Measurements from ENCODE around the gene SLMAP. TPM values are rescaled to one million over a fixed set of nuclear protein-coding genes. Genes with fewer than 3 reads are reported as not detected.
"Not testable (repeated sequence)": the region's sequence is repeated elsewhere in the genome, so short reads cannot be mapped to it uniquely, and the experiment has no call there.

SLMAP gene
- total RNA-seq, 6 donors from 2014 or later = 53.4 to 104 (median 68.4) TPM

DNA sequence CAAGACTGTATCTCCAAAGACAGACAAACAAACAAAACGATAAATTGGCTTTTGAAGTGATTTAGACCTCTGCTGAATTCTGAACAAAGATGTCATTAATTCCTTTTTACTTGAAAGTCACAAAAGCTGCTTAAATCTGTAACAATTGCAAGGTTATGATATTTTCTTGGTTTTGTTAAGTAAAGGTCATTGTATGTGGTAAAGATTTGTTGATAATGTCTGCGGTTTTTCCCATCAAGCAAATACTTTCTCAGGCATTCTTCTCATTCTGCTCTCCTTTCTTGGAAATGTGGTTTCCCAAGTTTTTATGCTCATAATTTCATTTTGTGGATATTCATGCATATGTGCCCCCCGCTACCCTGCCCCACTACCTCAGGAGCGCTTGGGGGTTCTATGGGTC, 116.5 kb downstream of the SLMAP start:
- H3K4me1 ChIP-seq = no peaks in the 10 kb centered on the region
- peaks cover 0 to 17% (median 0%) of the 10 kb centered on the region in 4 donors for H3K36me3 ChIP-seq
- H3K9me3 ChIP-seq = no peaks in the 10 kb centered on the region
- DNase-seq (no peak), ATAC-seq (ENCODE audit: low FRiP score in 2 of 2) (no peak)
- TF ChIP-seq CTCF (IDR thresholded peaks at IDR 0.05) (no peak), EP300 (IDR thresholded peaks at IDR 0.05) (no peak), POLR2AphosphoS5 (IDR thresholded peaks at IDR 0.05) (no peak)
- H3K27me3 ChIP-seq = no peaks in the 10 kb centered on the region
- 98% methylated on average over 4 of the region's 4 CpGs for WGBS, 2 donors
- no peak overlapping the region for H3K4me3 ChIP-seq
- H3K27ac ChIP-seq = no peak overlapping the region

GRCh38 chr3:57876632-57877031, 120.5 kb downstream of the SLMAP start:
- TF ChIP-seq POLR2A (IDR thresholded peaks at IDR 0.05) (no peak), EP300 (IDR thresholded peaks at IDR 0.05) (no peak), POLR2AphosphoS5 (IDR thresholded peaks at IDR 0.05) (no peak), CTCF (IDR thresholded peaks at IDR 0.05) (no peak)
- Histone ChIP-seq H3K4me3 (no peak overlapping the region), H3K27ac (no peak overlapping the region), H3K36me3 (peaks cover 0 to 11% (median 2%) of the 10 kb centered on the region in 4 donors), H3K27me3 (no peaks in the 10 kb centered on the region), H3K4me1 (no peaks in the 10 kb centered on the region), H3K9me3 (no peaks in the 10 kb centered on the region)
- ATAC-seq (ENCODE audit: low FRiP score in 2 of 2) = no peak
- no peak for DNase-seq
- 80 to 91% methylated on average over 3 of the region's 3 CpGs for WGBS, 2 donors

DNA sequence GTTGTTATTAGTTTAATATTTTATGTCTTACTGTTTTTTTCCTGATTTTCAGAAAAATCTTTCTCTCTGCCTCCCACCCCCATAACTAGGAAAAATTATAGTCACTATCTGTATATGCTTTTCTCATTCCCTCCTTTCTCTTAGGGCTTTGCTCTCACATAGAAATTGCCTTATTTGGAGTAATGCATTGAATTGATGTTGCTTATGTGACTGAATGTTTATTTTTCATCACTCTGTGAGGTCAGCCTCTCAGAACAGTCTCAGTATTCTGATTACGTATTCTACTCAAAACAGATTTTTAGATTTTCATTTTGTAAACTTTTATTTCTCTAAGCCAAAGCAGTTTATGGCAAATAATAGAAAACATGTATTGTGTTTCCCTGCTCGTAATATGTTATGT, 121.0 kb downstream of the SLMAP start:
- no peaks in the 10 kb centered on the region for H3K4me1 ChIP-seq
- no peaks in the 10 kb centered on the region for H3K9me3 ChIP-seq
- no peak overlapping the region for H3K4me3 ChIP-seq
- H3K27ac ChIP-seq = no peak overlapping the region
- DNase-seq = no peak
- no peaks in the 10 kb centered on the region for H3K27me3 ChIP-seq
- no peak for ATAC-seq (ENCODE audit: low FRiP score in 2 of 2)
- H3K36me3 ChIP-seq = peaks cover 0 to 6% (median 2%) of the 10 kb centered on the region in 4 donors
- no peak for TF ChIP-seq EP300 (IDR thresholded peaks at IDR 0.05)
- TF ChIP-seq POLR2AphosphoS5 (IDR thresholded peaks at IDR 0.05) = no peak
- TF ChIP-seq CTCF (IDR thresholded peaks at IDR 0.05) = no peak
- no peak for TF ChIP-seq POLR2A (IDR thresholded peaks at IDR 0.05)
- 94 to 100% methylated on average over 2 of the region's 2 CpGs for WGBS, 2 donors

GRCh38 chr3:57884436-57884835, 128.3 kb downstream of the SLMAP start:
- H3K9me3 ChIP-seq; H3K27me3 ChIP-seq; ATAC-seq (ENCODE audit: low FRiP score in 2 of 2); DNase-seq; H3K4me1 ChIP-seq; H3K4me3 ChIP-seq; H3K27ac ChIP-seq: not testable (repeated sequence)
- WGBS, 2 donors = 94 to 96% methylated on average over 5 of the region's 5 CpGs
- peaks cover 0 to 28% (median 10%) of the 10 kb centered on the region in 4 donors for H3K36me3 ChIP-seq

GRCh38 chr3:57889807-57890206, 133.7 kb downstream of the SLMAP start:
- TF ChIP-seq POLR2AphosphoS5 (IDR thresholded peaks at IDR 0.05) (no peak), EP300 (IDR thresholded peaks at IDR 0.05) (no peak), POLR2A (IDR thresholded peaks at IDR 0.05) (no peak), CTCF (IDR thresholded peaks at IDR 0.05) (no peak)
- DNase-seq = no peak
- H3K36me3 ChIP-seq = peaks cover 0 to 19% (median 8%) of the 10 kb centered on the region in 4 donors
- no peak overlapping the region for H3K27ac ChIP-seq
- H3K9me3 ChIP-seq = no peaks in the 10 kb centered on the region
- ATAC-seq (ENCODE audit: low FRiP score in 2 of 2) = no peak
- no peaks in the 10 kb centered on the region for H3K27me3 ChIP-seq
- H3K4me3 ChIP-seq = no peak overlapping the region
- H3K4me1 ChIP-seq = no peaks in the 10 kb centered on the region
- WGBS, 2 donors = 85 to 92% methylated on average over 6 of the region's 6 CpGs

Measured in upper lobe of left lung (tissue), 6 donors.